ENCODE results near the gene THOP1. TPM values are rescaled to one million over a fixed set of nuclear protein-coding genes. Genes with fewer than 3 reads are reported as not detected.
"Not testable (repeated sequence)": the region's sequence is repeated elsewhere in the genome, so short reads cannot be mapped to it uniquely, and the experiment has no call there.

The THOP1 gene
- total RNA-seq, 1 donor from 2014 or later = 178 TPM

GRCh38 chr19:2779121-2779740, 6.1 kb upstream of the THOP1 start:
- H3K27ac Mint-ChIP-seq = no peak overlapping the region
- intact Hi-C loops (cut with micrococcal nuclease) = no loop called here
- H3K9me3 Mint-ChIP-seq = no peaks in the 10 kb centered on the region
- peaks cover 34% of the 10 kb centered on the region for H3K36me3 Mint-ChIP-seq (ENCODE audit: low read depth)
- no peak for DNase-seq (ENCODE audit: low spot score)
- no peak overlapping the region for H3K4me3 Mint-ChIP-seq (ENCODE audit: low read depth)
- no peaks in the 10 kb centered on the region for H3K27me3 Mint-ChIP-seq (ENCODE audit: low read depth)
- H3K4me1 Mint-ChIP-seq (ENCODE audit: low read depth) = peaks cover 47% of the 10 kb centered on the region

GRCh38 chr19:2780284-2780683, 5.0 kb upstream of the THOP1 start:
- intact Hi-C loops (cut with micrococcal nuclease) = no loop called here
- peak overlapping the region; percentile 20 for H3K4me3 Mint-ChIP-seq (ENCODE audit: low read depth)
- no peak overlapping the region for H3K27ac Mint-ChIP-seq
- H3K27me3 Mint-ChIP-seq (ENCODE audit: low read depth) = no peaks in the 10 kb centered on the region
- H3K4me1 Mint-ChIP-seq (ENCODE audit: low read depth) = peaks cover 37% of the 10 kb centered on the region
- H3K36me3 Mint-ChIP-seq (ENCODE audit: low read depth) = peaks cover 30% of the 10 kb centered on the region
- no peak for DNase-seq (ENCODE audit: low spot score)
- no peaks in the 10 kb centered on the region for H3K9me3 Mint-ChIP-seq

GRCh38 chr19:2782329-2782935, 2.9 kb upstream of the THOP1 start:
- Mint-ChIP-seq H3K27me3 (ENCODE audit: low read depth) (no peaks in the 10 kb centered on the region), H3K9me3 (no peaks in the 10 kb centered on the region), H3K4me3 (ENCODE audit: low read depth) (peak overlapping the region; percentile 93), H3K4me1 (ENCODE audit: low read depth) (peaks cover 30% of the 10 kb centered on the region), H3K27ac (peak overlapping the region; percentile 95), H3K36me3 (ENCODE audit: low read depth) (peaks cover 26% of the 10 kb centered on the region)
- intact Hi-C loops (cut with micrococcal nuclease) = no loop called here
- no peak for DNase-seq (ENCODE audit: low spot score)

- peaks cover 37% of the 10 kb centered on the region for H3K4me1 Mint-ChIP-seq (ENCODE audit: low read depth)
Observed at GRCh38 chr19:2782936-2783780, 2.1 kb upstream of the THOP1 start, which contains the start of gene SGTA. TSS of gene SGTA (minus strand) at chr19:2783273. CDS start at chr19:2769068, 14,205 bp downstream.

GRCh38 chr19:2783781-2784145, 1.5 kb upstream of the THOP1 start:
- H3K27me3 Mint-ChIP-seq (ENCODE audit: low read depth) = no peaks in the 10 kb centered on the region
- peaks cover 33% of the 10 kb centered on the region for H3K36me3 Mint-ChIP-seq (ENCODE audit: low read depth)
- no peaks in the 10 kb centered on the region for H3K9me3 Mint-ChIP-seq
- peaks cover 37% of the 10 kb centered on the region for H3K4me1 Mint-ChIP-seq (ENCODE audit: low read depth)
- peak overlapping the region; percentile 93 for H3K4me3 Mint-ChIP-seq (ENCODE audit: low read depth)
- intact Hi-C loops (cut with micrococcal nuclease) = no loop called here
- peak overlapping the region; percentile 95 for H3K27ac Mint-ChIP-seq
- no peak for DNase-seq (ENCODE audit: low spot score)

More at GRCh38 chr19:2782936-2783780, 2.1 kb upstream of the THOP1 start, which contains the start of gene SGTA:
- Mint-ChIP-seq H3K4me3 (ENCODE audit: low read depth) (peak within 1 kb of the TSS; percentile 93), H3K9me3 (no peaks in the 10 kb centered on the region), H3K27ac (peak within 1 kb of the TSS; percentile 95), H3K36me3 (ENCODE audit: low read depth) (peaks cover 30% of the 10 kb centered on the region), H3K27me3 (ENCODE audit: low read depth) (no peaks in the 10 kb centered on the region)
- peak; percentile 96 for DNase-seq (ENCODE audit: low spot score)
- intact Hi-C loops (cut with micrococcal nuclease) = no loop called here

GRCh38 chr19:2787115-2787514, 1.8 kb downstream of the THOP1 start:
- H3K27ac Mint-ChIP-seq = no peak overlapping the region

GRCh38 chr19:2788237-2788636, 2.9 kb downstream of the THOP1 start:
- peak overlapping the region; percentile 20 for H3K4me3 Mint-ChIP-seq (ENCODE audit: low read depth)
- H3K9me3 Mint-ChIP-seq = no peaks in the 10 kb centered on the region
- H3K27ac Mint-ChIP-seq = no peak overlapping the region
- peaks cover 32% of the 10 kb centered on the region for H3K36me3 Mint-ChIP-seq (ENCODE audit: low read depth)
- H3K4me1 Mint-ChIP-seq (ENCODE audit: low read depth) = peaks cover 19% of the 10 kb centered on the region
- intact Hi-C loops (cut with micrococcal nuclease) = no loop called here
- no peaks in the 10 kb centered on the region for H3K27me3 Mint-ChIP-seq (ENCODE audit: low read depth)
- DNase-seq (ENCODE audit: low spot score) = no peak

More at GRCh38 chr19:2787115-2787514, 1.8 kb downstream of the THOP1 start:
- no peak for DNase-seq (ENCODE audit: low spot score)
- intact Hi-C loops (cut with micrococcal nuclease) = no loop called here
- Mint-ChIP-seq H3K4me3 (ENCODE audit: low read depth) (peak overlapping the region; percentile 64), H3K4me1 (ENCODE audit: low read depth) (peaks cover 21% of the 10 kb centered on the region), H3K27me3 (ENCODE audit: low read depth) (no peaks in the 10 kb centered on the region), H3K36me3 (ENCODE audit: low read depth) (peaks cover 28% of the 10 kb centered on the region), H3K9me3 (no peaks in the 10 kb centered on the region)

GRCh38 chr19:2790194-2790556, 4.9 kb downstream of the THOP1 start:
- no peak overlapping the region for H3K27ac Mint-ChIP-seq
- H3K9me3 Mint-ChIP-seq = no peaks in the 10 kb centered on the region
- H3K36me3 Mint-ChIP-seq (ENCODE audit: low read depth) = peaks cover 44% of the 10 kb centered on the region
- H3K4me1 Mint-ChIP-seq (ENCODE audit: low read depth) = peaks cover 13% of the 10 kb centered on the region
- intact Hi-C loops (cut with micrococcal nuclease) = no loop called here
- no peak overlapping the region for H3K4me3 Mint-ChIP-seq (ENCODE audit: low read depth)
- H3K27me3 Mint-ChIP-seq (ENCODE audit: low read depth) = no peaks in the 10 kb centered on the region
- DNase-seq (ENCODE audit: low spot score) = no peak

- Mint-ChIP-seq H3K4me1 (ENCODE audit: low read depth) (peaks cover 13% of the 10 kb centered on the region), H3K9me3 (no peaks in the 10 kb centered on the region), H3K36me3 (ENCODE audit: low read depth) (peaks cover 47% of the 10 kb centered on the region), H3K4me3 (ENCODE audit: low read depth) (no peak overlapping the region), H3K27ac (no peak overlapping the region), H3K27me3 (ENCODE audit: low read depth) (no peaks in the 10 kb centered on the region)
- no peak for DNase-seq (ENCODE audit: low spot score)
- intact Hi-C loops (cut with micrococcal nuclease) = no loop called here
Observed at GRCh38 chr19:2790557-2791271, 5.4 kb downstream of the THOP1 start.

GRCh38 chr19:2791440-2791839, 6.1 kb downstream of the THOP1 start:
- no peaks in the 10 kb centered on the region for H3K27me3 Mint-ChIP-seq (ENCODE audit: low read depth)
- peaks cover 51% of the 10 kb centered on the region for H3K36me3 Mint-ChIP-seq (ENCODE audit: low read depth)
- intact Hi-C loops (cut with micrococcal nuclease) = no loop called here
- no peak overlapping the region for H3K27ac Mint-ChIP-seq
- H3K9me3 Mint-ChIP-seq = no peaks in the 10 kb centered on the region
- no peak overlapping the region for H3K4me3 Mint-ChIP-seq (ENCODE audit: low read depth)
- H3K4me1 Mint-ChIP-seq (ENCODE audit: low read depth) = peaks cover 12% of the 10 kb centered on the region
- DNase-seq (ENCODE audit: low spot score) = no peak

GRCh38 chr19:2791876-2792275, 6.6 kb downstream of the THOP1 start:
- intact Hi-C loops (cut with micrococcal nuclease) = no loop called here
- Mint-ChIP-seq H3K4me1 (ENCODE audit: low read depth) (peaks cover 12% of the 10 kb centered on the region), H3K9me3 (no peaks in the 10 kb centered on the region), H3K27me3 (ENCODE audit: low read depth) (no peaks in the 10 kb centered on the region), H3K36me3 (ENCODE audit: low read depth) (peaks cover 51% of the 10 kb centered on the region), H3K27ac (no peak overlapping the region), H3K4me3 (ENCODE audit: low read depth) (no peak overlapping the region)
- no peak for DNase-seq (ENCODE audit: low spot score)

GRCh38 chr19:2792666-2793065, 7.4 kb downstream of the THOP1 start:
- H3K27me3 Mint-ChIP-seq (ENCODE audit: low read depth); H3K4me1 Mint-ChIP-seq (ENCODE audit: low read depth); intact Hi-C loops (cut with micrococcal nuclease); H3K9me3 Mint-ChIP-seq; H3K27ac Mint-ChIP-seq; DNase-seq (ENCODE audit: low spot score); H3K4me3 Mint-ChIP-seq (ENCODE audit: low read depth): not testable (repeated sequence)
- H3K36me3 Mint-ChIP-seq (ENCODE audit: low read depth) = peaks cover 51% of the 10 kb centered on the region

Measured in activated T-helper 2 cell treated with anti-CD3 and anti-CD28 coated beads, Interferon-gamma antibody, Interleukin-2, Interleukin-4, amounts not matched to agents 10 μg/mL and 5 μg/mL and 100 μg/mL, durations not matched to agents 14 hours and 24 hours and 36 hours (primary cell).